Endodermal cell (in vitro differentiated cells): Measurements from ENCODE around the gene GRIA3. TPM values are rescaled to one million over a fixed set of nuclear protein-coding genes. Genes with fewer than 3 reads are reported as not detected.

Source experiments
- DNase-seq: peaks from one replicate; pipeline ENCODE4 v3.0.0-alpha.2; 2017
- H3K27ac ChIP-seq: 2 replicates; pipeline ENCODE4 v1.5.1; 2013; ENCODE audit warnings: mild to moderate bottlenecking, low read depth, low read length, moderate library complexity
- H3K27me3 ChIP-seq: 2 replicates; pipeline ENCODE4 v1.6.1; 2013; ENCODE audit warnings: mild to moderate bottlenecking, low read length, moderate library complexity; ENCODE audit not compliant: insufficient read depth, control insufficient read depth, poor library complexity, severe bottlenecking
- H3K36me3 ChIP-seq: 2 replicates; pipeline ENCODE4 v1.7.0; 2013; ENCODE audit warnings: mild to moderate bottlenecking, low read length, moderate library complexity; ENCODE audit not compliant: control insufficient read depth, insufficient read depth
- H3K4me1 ChIP-seq: one replicate; pipeline ENCODE4 v1.7.0; 2013; ENCODE audit warnings: low read length; ENCODE audit not compliant: control insufficient read depth, insufficient read depth
- H3K4me3 ChIP-seq: 2 replicates; pipeline ENCODE4 v1.5.1; 2013; ENCODE audit warnings: mild to moderate bottlenecking, low read length, moderate library complexity
- H3K9ac ChIP-seq: 2 replicates; pipeline ENCODE4 v1.6.1; 2013; ENCODE audit warnings: mild to moderate bottlenecking, low read length, moderate library complexity; ENCODE audit not compliant: poor library complexity, severe bottlenecking; ENCODE audit errors: extremely low read depth
- H3K9me3 ChIP-seq: 2 replicates; pipeline ENCODE4 v1.6.1; 2013; ENCODE audit warnings: mild to moderate bottlenecking, low read length, moderate library complexity; ENCODE audit not compliant: control insufficient read depth
- H3K27ac Mint-ChIP-seq: 2 replicates; pipeline ENCODE4 v1.8.0; 2020; ENCODE audit warnings: mixed read lengths
- H3K27me3 Mint-ChIP-seq: 2 replicates; pipeline ENCODE4 v1.8.0; 2021; ENCODE audit warnings: mild to moderate bottlenecking, mixed read lengths; ENCODE audit not compliant: insufficient read depth
- H3K36me3 Mint-ChIP-seq: 2 replicates; pipeline ENCODE4 v1.8.0; 2020; ENCODE audit warnings: low read depth, mixed read lengths
- H3K4me1 Mint-ChIP-seq: 2 replicates; pipeline ENCODE4 v1.8.0; 2020; ENCODE audit warnings: mixed read lengths
- H3K4me3 Mint-ChIP-seq: 2 replicates; pipeline ENCODE4 v1.8.0; 2020; ENCODE audit warnings: mild to moderate bottlenecking, moderate library complexity, mixed read lengths
- H3K9me3 Mint-ChIP-seq: 2 replicates; pipeline ENCODE4 v1.8.0; 2020; ENCODE audit warnings: mild to moderate bottlenecking, mixed read lengths
- WGBS, 2 experiments: methylation state at CpG; one replicate each; pipeline versions ENCODE4 v1.1.5 to v1.1.7; 2013; ENCODE audit warnings: missing lambda C conversion rate in 2 of 2, mixed read lengths in 1 of 2; ENCODE audit not compliant: insufficient coverage in 1 of 2, insufficient read length in 1 of 2; 5-methylcytosine and 5-hydroxymethylcytosine counted together
- total RNA-seq, 2 donors: library from RNA; stranded (reverse); fragmentation: NEBNext Ultra II Directional in 1 of 2; extraction: Animal tissue kit (Norgen Biotek cat#: 25700) in 1 of 2; gene quantifications; 2 replicates in 1 of 2; 3 replicates in 1 of 2; pipeline ENCODE4 v1.2.1, GENCODE V29; 2021
- TF ChIP-seq, protein P1 (sequence below): fragments of 200-600 bp; sonication (generic); conservative IDR thresholded peaks from 2 replicates; pipeline ENCODE4 v1.5.0; 2021; ENCODE audit warnings: antibody characterized with exemption, mild to moderate bottlenecking

GRIA3 gene
- total RNA-seq, 2 donors from 2014 or later = 5.7 to 12.2 TPM

DNA sequence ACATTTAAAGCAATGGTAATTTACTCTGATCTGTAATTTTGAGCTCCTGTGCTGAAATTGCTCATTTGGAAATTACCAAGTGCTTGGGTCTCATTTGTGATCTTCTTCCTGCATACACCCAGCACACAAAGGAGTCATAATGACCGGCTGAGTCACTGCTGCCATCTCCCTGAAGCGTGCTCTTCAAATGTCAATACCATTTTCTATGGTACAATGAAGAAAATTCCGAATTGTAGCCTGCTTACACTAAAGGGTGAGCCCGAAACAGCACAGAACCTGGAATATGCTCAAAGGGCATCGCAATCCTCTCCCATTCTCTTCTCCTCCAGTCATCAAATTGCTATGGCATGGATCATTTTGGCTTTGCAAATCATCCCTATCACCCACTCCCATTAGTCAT, 140.5 kb downstream of the GRIA3 start:
- TF ChIP-seq, protein P1, sequence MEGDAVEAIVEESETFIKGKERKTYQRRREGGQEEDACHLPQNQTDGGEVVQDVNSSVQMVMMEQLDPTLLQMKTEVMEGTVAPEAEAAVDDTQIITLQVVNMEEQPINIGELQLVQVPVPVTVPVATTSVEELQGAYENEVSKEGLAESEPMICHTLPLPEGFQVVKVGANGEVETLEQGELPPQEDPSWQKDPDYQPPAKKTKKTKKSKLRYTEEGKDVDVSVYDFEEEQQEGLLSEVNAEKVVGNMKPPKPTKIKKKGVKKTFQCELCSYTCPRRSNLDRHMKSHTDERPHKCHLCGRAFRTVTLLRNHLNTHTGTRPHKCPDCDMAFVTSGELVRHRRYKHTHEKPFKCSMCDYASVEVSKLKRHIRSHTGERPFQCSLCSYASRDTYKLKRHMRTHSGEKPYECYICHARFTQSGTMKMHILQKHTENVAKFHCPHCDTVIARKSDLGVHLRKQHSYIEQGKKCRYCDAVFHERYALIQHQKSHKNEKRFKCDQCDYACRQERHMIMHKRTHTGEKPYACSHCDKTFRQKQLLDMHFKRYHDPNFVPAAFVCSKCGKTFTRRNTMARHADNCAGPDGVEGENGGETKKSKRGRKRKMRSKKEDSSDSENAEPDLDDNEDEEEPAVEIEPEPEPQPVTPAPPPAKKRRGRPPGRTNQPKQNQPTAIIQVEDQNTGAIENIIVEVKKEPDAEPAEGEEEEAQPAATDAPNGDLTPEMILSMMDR = no peak
- Histone ChIP-seq H3K9me3 (no peaks in the 10 kb centered on the region), H3K27ac (no peak overlapping the region), H3K4me3 (no peak overlapping the region), H3K4me1 (no peaks in the 10 kb centered on the region), H3K9ac (no peak overlapping the region), H3K36me3 (no peaks in the 10 kb centered on the region), H3K27me3 (no peaks in the 10 kb centered on the region)
- no peak for DNase-seq
- Mint-ChIP-seq H3K4me3 (no peak overlapping the region), H3K9me3 (peaks cover 42% of the 10 kb centered on the region), H3K4me1 (peaks cover 3% of the 10 kb centered on the region), H3K27ac (no peak overlapping the region), H3K27me3 (peaks cover 3% of the 10 kb centered on the region), H3K36me3 (peaks cover 2% of the 10 kb centered on the region)
- 81% methylated on average over 5 of the region's 5 CpGs; no CpG with 5 or more reads in 1 of the 2 experiments for WGBS, 2 experiments

GRCh38 chrX:123330229-123330942, 146.3 kb downstream of the GRIA3 start:
- peaks cover 6% of the 10 kb centered on the region for H3K27me3 Mint-ChIP-seq

GRCh38 chrX:123331349-123331748, 147.3 kb downstream of the GRIA3 start:
- Mint-ChIP-seq H3K4me1 (peaks cover 3% of the 10 kb centered on the region), H3K36me3 (peaks cover 2% of the 10 kb centered on the region), H3K9me3 (peaks cover 15% of the 10 kb centered on the region), H3K4me3 (no peak overlapping the region), H3K27ac (no peak overlapping the region), H3K27me3 (peaks cover 6% of the 10 kb centered on the region)
- Histone ChIP-seq H3K9ac (no peak overlapping the region), H3K4me3 (no peak overlapping the region), H3K27ac (no peak overlapping the region), H3K36me3 (no peaks in the 10 kb centered on the region), H3K4me1 (peaks cover 5% of the 10 kb centered on the region), H3K9me3 (no peaks in the 10 kb centered on the region), H3K27me3 (no peaks in the 10 kb centered on the region)
- TF ChIP-seq, protein P1 = no peak
- DNase-seq = no peak

More at GRCh38 chrX:123330229-123330942, 146.3 kb downstream of the GRIA3 start:
- TF ChIP-seq, protein P1 = no peak
- Histone ChIP-seq H3K9me3 (no peaks in the 10 kb centered on the region), H3K9ac (no peak overlapping the region), H3K36me3 (no peaks in the 10 kb centered on the region), H3K4me1 (peaks cover 5% of the 10 kb centered on the region), H3K27ac (no peak overlapping the region), H3K27me3 (no peaks in the 10 kb centered on the region), H3K4me3 (no peak overlapping the region)
- Mint-ChIP-seq H3K27ac (no peak overlapping the region), H3K4me1 (peaks cover 3% of the 10 kb centered on the region), H3K36me3 (peaks cover 2% of the 10 kb centered on the region), H3K9me3 (peaks cover 18% of the 10 kb centered on the region), H3K4me3 (no peak overlapping the region)
- no peak for DNase-seq
